Left cardiac atrium (tissue), 4 donors: ENCODE data around the gene IFT80. TPM values are rescaled to one million over a fixed set of nuclear protein-coding genes. Genes with fewer than 3 reads are reported as not detected.
"Not testable (repeated sequence)": the region's sequence is repeated elsewhere in the genome, so short reads cannot be mapped to it uniquely, and the experiment has no call there.

Experiments used
- ATAC-seq, 2 donors: fragments of 200-7000 bp; cut with Tn5 transposase; one replicate each; pipeline ENCODE4 v1.9.1; 2020; ENCODE audit warnings: mild to moderate bottlenecking in 2 of 2, moderate library complexity in 2 of 2
- DNase-seq: peaks from one replicate; pipeline ENCODE4 v3.0.0-alpha.2; 2020
- intact Hi-C, 2 donors: fragments of 100-400 bp; cut with DNase I; formaldehyde crosslinking; loops; one replicate each; pipeline versions ENCODE4 v1.14.1 to v1.15.1; 2022 to 2023
- total RNA-seq, 2 donors: library from RNA; stranded (reverse); fragmentation: NEBNext Ultra II Directional; extraction: Animal tissue kit (Norgen Biotek cat#: 25700); gene quantifications; one replicate each; pipeline ENCODE4 v1.2.1, GENCODE V29; 2021
- donor health status: DM: no; HTN: yes; CAD: no.
- donor health status: DM: no; HTN: yes; CAD: no; lungs with severe emphysema.
- donor health status: DM: yes; HTN: yes; CAD: no.
- donor health status: Dilated cardiomyopathy.

Gene IFT80
- total RNA-seq, 2 donors from 2014 or later, result 11.6 to 13.6 TPM

DNA sequence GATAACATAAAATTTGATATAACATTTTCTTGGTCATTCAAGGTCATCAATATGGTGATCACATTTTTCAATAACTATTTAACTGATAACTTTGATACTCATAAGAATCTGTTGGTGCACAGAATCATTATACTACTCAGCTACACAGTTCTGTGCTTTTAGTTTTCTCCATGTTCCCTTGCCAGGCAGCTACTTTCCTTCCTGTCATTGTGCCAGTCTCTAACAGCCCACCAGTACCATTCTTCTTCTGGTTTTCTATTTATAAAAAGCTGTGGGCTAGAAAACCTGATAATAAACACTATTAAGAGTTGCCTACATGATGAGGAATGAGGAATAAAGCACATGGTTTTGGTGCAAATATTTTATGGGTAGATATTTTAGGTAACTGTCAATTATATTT lies 96.2 kb downstream of the IFT80 start:
- DNase-seq (no peak), ATAC-seq (no peak)
- intact Hi-C loops, result no loop called here

DNA sequence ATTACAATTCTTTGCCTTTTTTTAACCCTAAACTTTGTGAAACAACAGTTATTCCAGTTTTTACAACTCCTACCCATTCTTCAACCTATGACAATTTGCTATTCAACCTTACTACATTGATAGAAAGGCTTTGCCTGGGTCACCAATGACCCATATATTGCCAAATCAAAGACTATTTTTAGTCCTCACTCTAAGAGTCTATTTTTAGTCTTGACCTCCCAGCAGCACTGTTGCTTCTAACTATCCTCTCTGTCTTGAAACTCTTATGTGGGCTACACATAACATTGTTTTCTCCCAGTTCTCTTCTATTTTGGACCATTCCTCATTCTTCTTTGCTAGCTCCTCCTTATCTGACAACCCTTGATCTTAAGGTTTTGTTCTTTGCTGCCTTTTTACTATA lies 102.4 kb downstream of the IFT80 start:
- DNase-seq, result no peak
- intact Hi-C loops, result no loop called here
- peak; percentile 47 to 92 for ATAC-seq

DNA sequence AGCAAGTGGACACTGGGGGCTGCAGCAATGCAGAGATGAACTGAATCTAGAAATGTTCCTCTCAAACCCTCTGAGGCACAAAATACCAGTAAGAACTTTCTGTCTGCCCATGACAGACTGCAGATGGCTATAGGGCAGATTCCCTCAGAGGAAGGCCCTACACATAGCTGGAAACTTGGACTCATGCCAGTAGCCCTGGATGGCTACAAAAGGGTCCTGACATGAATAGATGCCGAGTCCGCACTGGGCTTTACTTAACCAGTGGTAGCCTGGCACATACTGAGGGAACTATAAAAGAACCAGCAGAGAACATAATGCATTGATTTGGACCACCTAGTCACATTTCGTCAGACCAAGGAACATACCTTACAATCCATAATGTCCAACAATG lies 107.1 kb downstream of the IFT80 start:
- intact Hi-C loops, result no loop called here
- DNase-seq (no peak), ATAC-seq (no peak)

DNA sequence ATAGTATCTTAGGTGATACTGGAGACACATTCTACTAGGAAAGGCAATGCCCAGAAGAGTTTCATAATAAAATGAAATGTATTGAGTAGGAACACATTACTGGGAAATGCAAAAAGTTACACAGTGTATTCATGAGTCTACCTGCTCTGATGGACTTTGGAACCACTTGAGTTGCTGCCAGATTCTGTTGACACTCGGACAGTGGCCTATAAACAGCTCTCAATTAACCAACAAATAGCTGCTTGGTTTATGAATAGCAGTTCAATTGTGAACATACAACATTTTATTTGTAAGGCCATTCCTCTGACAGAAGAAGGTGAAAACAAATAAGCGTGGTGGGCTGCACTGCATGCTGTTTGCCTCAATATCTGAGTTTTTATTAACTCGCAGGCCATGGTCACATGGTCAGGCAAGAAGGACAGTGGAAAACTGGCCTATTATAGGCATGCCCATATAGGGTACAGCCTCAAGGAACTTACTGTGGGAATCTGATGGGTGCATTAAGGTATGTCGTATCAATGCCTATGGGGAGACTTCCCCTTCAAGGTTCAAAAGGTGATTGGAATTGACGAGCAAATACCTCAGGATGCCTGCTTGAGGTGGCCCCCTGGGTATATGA lies 107.6 kb downstream of the IFT80 start:
- DNase-seq (no peak), ATAC-seq (no peak)
- intact Hi-C loops, result no loop called here

DNA sequence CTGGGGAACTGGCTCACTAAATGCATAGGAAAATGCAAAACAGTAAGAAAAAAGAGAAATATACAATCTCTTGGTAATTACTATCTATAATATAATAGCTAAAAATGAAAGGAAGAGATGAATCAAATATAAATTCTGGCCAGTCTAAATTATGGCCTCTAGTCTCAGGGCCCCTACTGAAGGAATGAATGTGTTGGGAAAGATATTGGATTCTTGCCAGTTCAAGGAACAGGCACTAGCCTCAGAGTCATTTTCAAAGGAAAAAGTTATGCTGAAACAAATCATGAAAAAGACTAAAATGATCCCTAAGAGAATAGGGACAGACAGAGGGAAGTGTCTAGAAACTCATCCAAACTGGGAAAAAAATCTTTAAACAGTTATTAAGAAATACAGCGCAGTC lies 111.4 kb downstream of the IFT80 start:
- intact Hi-C loops, result no loop called here
- DNase-seq, result no peak
- ATAC-seq, result no peak

DNA sequence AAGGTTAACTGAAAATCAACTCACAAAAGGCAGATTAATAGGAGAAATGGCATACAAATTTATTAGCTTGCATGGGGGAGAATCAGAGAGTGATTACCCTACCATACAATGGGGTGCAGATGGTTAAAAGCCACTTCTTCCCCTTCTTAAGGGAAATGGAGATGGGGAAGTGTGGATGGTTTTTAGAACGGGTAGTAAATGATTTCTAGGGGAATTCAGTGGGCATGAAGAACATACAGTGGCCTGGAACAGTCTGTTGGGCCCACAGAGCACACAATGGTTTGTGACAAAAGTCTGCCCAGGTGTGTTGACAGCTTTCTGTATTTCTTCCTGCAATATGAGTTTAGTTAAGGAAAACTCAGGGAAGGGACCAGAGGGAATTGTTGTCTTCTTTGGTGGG lies 112.8 kb downstream of the IFT80 start:
- DNase-seq (no peak), ATAC-seq (no peak)
- intact Hi-C loops, result no loop called here

DNA sequence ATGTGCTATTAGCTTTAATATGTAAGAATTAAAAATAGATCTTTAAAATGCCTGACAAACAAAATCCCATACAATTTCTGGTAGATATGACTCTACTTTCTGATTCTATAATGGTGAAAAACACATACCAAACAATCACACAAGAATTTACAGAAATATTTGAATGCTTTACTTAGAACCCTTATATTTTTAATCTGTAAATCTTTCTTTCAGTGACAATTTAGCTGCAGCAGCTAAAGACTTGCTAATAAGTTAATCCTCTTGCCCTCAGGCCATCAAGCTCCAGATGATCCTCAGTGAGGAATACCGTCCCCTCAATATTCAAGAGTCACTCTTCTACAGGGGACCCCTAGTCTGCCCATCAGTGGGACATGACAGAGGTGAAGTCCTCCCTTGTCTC lies 118.2 kb downstream of the IFT80 start:
- DNase-seq (no peak), ATAC-seq (no peak)
- intact Hi-C loops, result no loop called here

DNA sequence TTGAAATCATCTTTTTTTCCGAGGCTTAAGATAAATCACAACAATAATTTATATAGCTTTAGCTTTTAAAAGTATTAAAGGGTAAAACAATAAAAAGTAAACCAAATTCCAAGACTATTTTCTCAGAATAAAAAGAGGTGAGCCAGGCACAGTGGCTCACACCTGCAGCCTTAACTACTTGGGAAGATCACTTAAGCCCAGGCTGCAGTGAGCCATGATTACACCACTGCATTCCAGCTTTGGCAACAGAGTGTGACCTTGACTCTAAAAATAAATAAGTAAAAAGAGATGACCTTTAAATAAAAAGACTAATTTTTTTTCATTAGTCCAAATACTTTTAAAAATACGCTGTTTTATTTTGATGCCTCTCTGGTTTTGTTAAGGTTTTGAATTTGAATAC lies 119.4 kb downstream of the IFT80 start:
- no peak for DNase-seq
- ATAC-seq, result no peak
- intact Hi-C loops, result no loop called here

DNA sequence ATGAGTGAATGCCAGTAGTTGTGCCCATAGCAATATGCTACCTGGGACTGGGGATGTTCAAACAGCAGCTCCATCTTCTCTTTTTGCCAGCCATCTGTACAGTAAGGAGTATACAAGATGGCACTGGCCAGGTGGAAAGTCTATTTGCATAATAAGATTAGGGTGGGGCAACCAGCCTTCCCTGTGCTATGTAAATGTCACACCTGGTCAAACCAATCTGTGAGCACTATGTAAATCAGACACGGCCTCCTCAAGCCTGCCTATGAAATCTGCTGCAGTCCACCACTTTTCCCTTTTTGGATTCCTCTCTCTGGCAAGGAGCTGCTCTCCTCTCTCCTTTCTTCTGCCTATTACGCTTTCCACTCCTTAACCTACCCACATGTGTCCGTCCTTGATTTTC lies 120.8 kb downstream of the IFT80 start:
- no peak for ATAC-seq
- no peak for DNase-seq
- intact Hi-C loops, result no loop called here

DNA sequence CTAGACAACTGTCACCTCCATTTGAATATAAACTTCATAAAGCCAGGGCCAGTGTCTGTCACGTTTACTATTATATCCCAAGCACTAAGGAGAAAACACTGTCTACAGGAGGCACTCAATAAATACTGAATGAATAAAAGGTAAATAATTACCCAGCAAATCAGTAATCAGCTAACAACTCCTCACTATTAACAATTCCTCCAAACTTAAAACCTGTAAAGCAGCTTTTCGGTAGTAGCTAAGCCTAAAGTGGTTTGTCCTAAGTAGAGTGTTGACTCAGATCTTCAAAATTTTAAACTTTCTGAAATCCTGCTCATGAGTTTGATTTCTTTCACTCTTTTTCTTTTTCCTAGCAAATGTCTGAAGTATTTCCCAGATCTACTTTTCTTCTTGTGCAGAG lies 133.9 kb downstream of the IFT80 start:
- ATAC-seq, result no peak
- intact Hi-C loops, result no loop called here
- no peak for DNase-seq

DNA sequence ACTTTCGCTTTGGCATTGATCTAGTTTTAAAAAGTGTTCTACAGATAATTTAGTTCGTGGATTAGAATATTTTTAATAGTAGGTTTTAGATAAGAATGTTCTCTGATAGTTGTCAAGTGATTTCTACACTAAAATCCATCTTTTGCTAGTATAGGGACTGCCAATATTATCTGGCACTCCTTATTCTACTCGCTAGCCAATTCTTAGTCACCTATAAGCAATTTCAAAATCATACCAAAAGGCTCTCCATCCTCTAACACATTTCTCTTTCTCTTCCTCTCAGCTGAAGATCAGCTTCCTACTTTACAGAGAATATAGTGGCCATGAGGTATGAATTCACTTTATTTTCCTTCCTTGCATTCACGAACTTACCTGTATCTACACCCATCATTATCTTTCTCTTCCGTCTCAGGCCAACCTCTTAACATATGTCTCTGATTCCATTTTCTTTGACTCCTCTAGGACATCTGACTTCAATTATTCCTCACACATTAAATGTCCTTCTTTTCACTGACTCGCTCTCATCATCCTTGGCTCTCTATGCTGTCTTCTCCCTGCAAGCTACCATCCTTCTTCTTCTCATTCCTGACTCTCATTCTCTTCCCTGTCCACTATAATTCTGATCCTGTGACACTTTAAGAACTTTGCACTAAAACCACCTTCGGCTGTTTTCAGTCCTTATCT lies 138.3 kb downstream of the IFT80 start:
- ATAC-seq (peak in 1 of 2 donors; percentile 50), DNase-seq (no peak)
- intact Hi-C loops, result no loop called here

DNA sequence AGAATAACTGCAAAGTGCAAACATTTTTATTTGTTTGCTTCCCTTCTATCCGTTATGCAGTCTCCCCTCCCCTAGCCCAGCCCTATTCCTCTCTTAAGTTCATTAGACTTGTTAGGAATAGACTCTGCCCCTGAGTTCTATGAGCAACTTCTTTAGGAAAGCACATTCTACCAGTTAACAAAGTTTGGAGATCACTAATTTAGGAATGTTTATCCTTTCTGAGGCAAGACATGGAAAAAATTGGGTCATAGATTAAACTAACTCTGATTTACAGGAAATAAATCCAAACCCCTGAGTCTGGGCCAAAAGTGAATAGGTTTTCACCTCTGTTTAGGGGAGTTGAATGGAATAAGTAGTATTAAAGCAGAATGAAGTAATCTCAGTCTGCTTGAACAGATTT lies 139.4 kb downstream of the IFT80 start:
- DNase-seq (no peak), ATAC-seq (no peak)
- intact Hi-C loops, result no loop called here

DNA sequence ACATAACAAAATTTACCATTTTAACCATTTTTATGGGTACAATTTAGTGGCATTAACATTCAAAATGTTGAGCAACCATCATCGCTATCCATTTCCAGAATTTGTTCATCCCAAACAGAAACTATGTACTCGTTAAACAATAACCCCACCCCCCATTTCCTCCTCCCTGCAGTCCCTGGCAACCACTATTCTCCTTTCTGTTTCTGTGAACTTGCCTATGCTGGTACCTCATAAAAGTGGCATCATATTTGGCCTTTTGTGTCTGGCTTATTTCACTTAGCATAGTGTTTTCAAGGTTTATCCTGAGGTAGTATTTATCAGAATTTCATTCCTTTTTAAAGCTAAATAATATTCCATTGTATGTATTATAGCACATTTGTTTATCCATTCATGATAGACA lies 141.4 kb downstream of the IFT80 start:
- intact Hi-C loops, result no loop called here
- ATAC-seq, result no peak

DNA sequence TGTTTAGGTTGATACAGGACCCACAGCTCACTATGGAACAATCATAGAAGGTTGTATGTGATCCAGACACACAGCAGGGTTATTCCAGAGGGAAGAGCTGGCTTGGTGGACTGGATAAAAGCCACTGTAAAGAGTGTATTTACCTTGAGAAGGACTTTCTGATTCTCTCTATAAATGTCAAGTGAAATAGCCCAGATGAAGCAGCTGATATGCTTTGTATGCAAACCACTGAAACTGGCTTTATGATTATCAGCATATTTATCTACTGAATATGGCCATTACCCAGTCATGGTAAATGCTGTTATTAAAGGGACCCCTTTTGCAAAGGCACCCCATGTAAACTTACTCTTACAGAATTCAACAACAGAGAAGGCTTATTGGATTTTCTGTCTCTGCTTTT lies 145.7 kb downstream of the IFT80 start:
- intact Hi-C loops, result no loop called here
- DNase-seq, result no peak
- ATAC-seq, result no peak

More for the DNA sequence above, 141.4 kb downstream of the IFT80 start:
- DNase-seq, result no peak

DNA sequence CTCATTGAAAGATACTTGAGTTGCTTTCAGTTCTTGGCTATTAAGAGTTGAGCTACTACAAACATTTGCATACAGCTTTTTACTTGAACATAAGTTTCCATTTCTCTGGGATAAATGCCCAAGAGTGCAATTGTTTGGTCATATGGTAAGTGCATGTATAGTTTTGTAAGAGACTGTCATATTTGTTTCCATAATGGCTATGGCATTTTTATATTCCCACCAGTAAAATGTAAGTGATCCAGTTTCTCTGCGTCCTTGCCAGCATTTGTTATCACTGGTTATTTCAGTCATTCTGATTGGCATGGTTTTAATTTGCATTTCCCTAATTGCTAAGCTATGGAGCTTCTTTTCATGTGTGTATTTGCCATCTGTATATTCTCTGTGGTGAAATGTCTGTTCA lies 151.3 kb downstream of the IFT80 start:
- no peak for ATAC-seq
- intact Hi-C loops, result no loop called here

DNA sequence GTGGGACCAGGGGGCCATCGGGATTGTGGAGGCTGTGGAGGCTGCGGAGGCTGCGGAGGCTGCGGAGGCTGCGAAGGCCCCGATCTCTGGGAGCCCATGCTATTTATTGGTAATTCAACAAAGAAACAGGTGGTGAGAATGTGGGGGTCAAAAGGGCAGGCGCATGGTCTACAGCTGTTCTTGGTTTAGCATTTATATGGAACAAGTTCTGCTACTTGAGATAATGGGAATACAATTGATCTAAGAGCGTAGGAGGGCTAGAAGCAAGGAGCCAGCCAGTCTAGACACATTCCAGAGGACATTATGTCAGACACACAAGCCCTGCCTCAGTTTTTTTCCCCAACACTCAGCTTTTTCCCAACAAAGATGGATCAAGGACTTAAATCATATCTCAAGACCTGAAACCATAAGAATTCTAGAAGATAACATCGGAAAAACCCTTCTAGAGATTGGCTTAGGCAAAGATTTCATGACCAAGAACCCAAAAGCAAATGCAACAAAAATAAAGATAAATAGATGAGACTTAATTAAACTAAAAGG lies 153.7 kb downstream of the IFT80 start:
- DNase-seq (no peak), ATAC-seq (no peak)
- intact Hi-C loops, result no loop called here

More for the DNA sequence above, 151.3 kb downstream of the IFT80 start:
- DNase-seq, result no peak

DNA sequence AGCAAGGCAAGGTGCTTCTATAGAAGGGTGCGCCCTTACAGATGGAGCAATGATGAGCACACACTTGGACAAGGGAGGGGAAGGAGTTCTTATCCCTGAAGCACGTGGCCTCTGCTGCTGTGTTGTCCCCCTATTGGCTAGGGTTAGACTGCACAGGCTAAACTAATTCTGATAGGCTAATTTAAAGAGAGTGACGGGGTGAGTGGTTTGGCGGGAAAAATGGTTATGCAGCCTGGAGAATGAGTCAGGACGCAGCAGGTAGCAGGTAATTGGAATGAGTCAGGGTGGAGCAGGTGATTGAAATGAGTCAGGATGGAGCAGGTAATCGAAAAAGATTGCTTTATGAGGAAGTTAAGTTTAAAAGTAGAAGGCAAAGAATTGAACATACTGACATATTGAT lies 158.3 kb downstream of the IFT80 start:
- ATAC-seq, DNase-seq, intact Hi-C loops: not testable (repeated sequence)

DNA sequence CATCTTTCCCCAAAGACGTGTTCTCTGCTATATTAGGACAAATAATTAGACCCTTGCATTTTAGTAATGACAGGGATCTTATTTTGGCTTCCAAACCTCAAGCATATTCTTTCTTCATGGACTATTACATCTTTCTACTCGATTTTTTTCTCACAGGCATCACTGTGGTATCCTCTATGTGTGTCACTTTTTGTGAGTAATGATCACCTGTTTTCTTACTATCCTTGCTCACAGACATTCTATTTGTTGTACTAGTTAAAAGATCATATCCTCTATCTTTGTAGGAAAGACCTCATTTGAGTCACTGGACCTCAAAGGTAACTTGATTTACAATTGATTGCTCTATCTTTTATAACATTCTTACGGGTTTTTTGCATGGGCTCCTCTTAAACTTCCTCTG lies 167.0 kb downstream of the IFT80 start:
- DNase-seq, result no peak
- ATAC-seq, result no peak
- intact Hi-C loops, result no loop called here

DNA sequence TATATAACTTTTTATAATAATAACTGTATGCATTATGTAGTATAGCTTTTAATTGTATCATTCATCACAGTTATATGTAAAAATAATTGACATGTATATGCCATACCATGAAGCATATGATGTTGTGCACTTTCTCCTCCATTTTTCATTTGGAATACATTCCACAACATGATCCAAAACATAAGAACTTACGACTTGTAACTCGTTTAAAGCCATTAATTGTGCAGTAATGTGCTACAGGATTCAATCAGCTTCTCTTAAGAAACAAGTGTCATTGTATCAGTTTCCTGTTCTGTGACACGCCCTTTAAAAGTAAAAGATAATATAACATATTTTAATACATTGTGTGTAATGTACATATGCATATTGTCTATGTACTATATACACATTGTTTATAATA lies 171.6 kb downstream of the IFT80 start:
- intact Hi-C loops, result no loop called here
- DNase-seq (no peak), ATAC-seq (no peak)

DNA sequence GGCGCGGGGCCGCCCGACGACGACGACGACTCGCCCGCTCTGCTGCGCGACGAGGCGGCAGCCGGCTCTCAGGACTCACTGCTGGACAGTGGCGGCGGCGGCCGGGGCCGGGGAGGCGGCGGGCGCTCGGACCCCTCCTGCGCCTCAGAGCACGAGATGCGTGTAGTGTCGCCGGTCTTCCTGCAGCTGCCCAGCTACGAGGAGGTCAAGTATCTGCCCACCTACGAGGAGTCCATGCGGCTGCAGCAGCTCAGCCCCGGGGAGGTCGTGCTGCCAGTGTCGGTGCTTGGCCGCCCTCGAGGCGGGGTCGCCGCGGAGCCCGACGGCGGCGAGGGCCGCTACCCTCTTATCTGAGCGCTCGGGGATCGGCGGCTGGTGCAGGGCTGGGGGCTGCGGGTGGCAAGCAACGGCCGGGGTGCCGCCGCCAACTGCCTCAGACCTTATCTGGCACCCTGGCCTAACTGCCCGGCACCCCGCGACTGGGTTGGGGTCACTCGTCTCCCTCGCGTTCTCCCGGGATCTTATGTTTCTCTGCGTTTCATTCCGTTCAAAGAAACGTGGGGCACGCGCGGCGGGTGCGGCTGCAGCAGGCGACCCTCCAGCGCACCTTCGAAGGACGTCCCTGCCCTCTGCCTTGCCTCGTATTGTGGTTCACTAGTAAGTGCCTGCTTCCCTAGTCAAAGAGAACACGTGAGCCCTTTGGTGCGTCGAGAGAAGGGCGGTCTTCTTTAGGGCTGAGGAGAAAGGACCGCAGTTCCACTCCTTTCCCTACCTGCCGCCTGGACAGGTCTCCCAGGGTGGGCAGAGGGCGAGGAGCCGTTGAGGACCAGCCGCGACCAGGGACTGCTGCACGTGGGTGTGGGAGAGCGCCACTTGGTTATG lies 172.8 kb downstream of the IFT80 start:
- DNase-seq, result peak; percentile 24
- intact Hi-C loops, result no loop called here
- peak; percentile 34 to 35 for ATAC-seq
